K562 (cell line): ENCODE measurements around the gene ADSS2. TPM values are rescaled to one million over a fixed set of nuclear protein-coding genes. Genes with fewer than 3 reads are reported as not detected.

Experiments used
- CREB3 ChIP-seq: fragments of 450-650 bp; conservative IDR thresholded peaks from 2 replicates; pipeline ENCODE4 v1.6.1; 2016; ENCODE audit warnings: missing genetic modification characterization, low read depth, mild to moderate bottlenecking, missing compliant biosample characterization, moderate library complexity
- GTF2E2 ChIP-seq: fragments of 200-800 bp; sonication (Bioruptor generic); IDR thresholded peaks from 2 replicates; pipeline ENCODE4 v1.6.1; 2016; ENCODE audit warnings: missing genetic modification characterization, missing compliant biosample characterization
- GTF3C2 ChIP-seq: IDR thresholded peaks from 3 replicates; pipeline ENCODE4 v1.6.1; 2011; ENCODE audit warnings: borderline replicate concordance, mild to moderate bottlenecking, moderate library complexity; ENCODE audit not compliant: insufficient read length; ENCODE audit errors: extremely low read depth
- HEY1 ChIP-seq: fragments of 250-450 bp; sonication (Bioruptor Pico); IDR thresholded peaks from 2 replicates; pipeline ENCODE4 v1.5.0; 2020; ENCODE audit warnings: mild to moderate bottlenecking, moderate library complexity, borderline replicate concordance
- MBD2 ChIP-seq: sonication (generic); IDR thresholded peaks from 2 replicates; pipeline ENCODE4 v1.6.1; 2016; ENCODE audit warnings: low read depth, borderline replicate concordance
- NCOR1 ChIP-seq: fragments of 450-650 bp; IDR thresholded peaks from 2 replicates; pipeline ENCODE4 v1.6.1; 2016; ENCODE audit warnings: mild to moderate bottlenecking, moderate library complexity
- POLR2B ChIP-seq: fragments of 450-650 bp; IDR thresholded peaks from 2 replicates; pipeline ENCODE4 v1.6.1; 2018; ENCODE audit warnings: low read depth; ENCODE audit not compliant: partially characterized antibody
- PRMT5 ChIP-seq: sonication (generic); formaldehyde crosslinking; IDR thresholded peaks from 2 replicates; pipeline ENCODE4 v1.5.0; 2020; ENCODE audit warnings: missing genetic modification reagents
- RB1 ChIP-seq: fragments of 450-650 bp; IDR thresholded peaks from 2 replicates; pipeline ENCODE4 v1.6.1; 2017; ENCODE audit warnings: low read depth, mild to moderate bottlenecking
- RBM15 ChIP-seq: fragments of 200-400 bp; formaldehyde crosslinking; IDR thresholded peaks from 2 replicates; pipeline ENCODE4 v1.6.1; 2018; ENCODE audit warnings: mild to moderate bottlenecking, low read length, moderate library complexity; ENCODE audit not compliant: insufficient read depth
- SOX6 ChIP-seq: fragments of 450-650 bp; IDR thresholded peaks from 2 replicates; pipeline ENCODE4 v1.6.1; 2014; ENCODE audit warnings: mild to moderate bottlenecking
- SRSF9 ChIP-seq: fragments of 200-400 bp; formaldehyde crosslinking; IDR thresholded peaks from 2 replicates; pipeline ENCODE4 v1.6.1; 2017; ENCODE audit warnings: low read depth, low read length, borderline replicate concordance
- TBP ChIP-seq: optimal IDR thresholded peaks from 2 replicates; pipeline ENCODE3; 2011; ENCODE audit warnings: low read depth, low read length, improper control_type of control experiment
- TCFL5 ChIP-seq: fragments of 250-450 bp; sonication (Bioruptor Pico); conservative IDR thresholded peaks from 2 replicates; pipeline ENCODE4 v1.6.1; 2021; ENCODE audit warnings: mild to moderate bottlenecking, moderate library complexity, matching md5 sums
- THRB ChIP-seq: fragments of 450-650 bp; formaldehyde crosslinking; conservative IDR thresholded peaks from 2 replicates; pipeline ENCODE4 v1.4.0; 2022; ENCODE audit warnings: mild to moderate bottlenecking, missing genetic modification characterization
- TRIM28 ChIP-seq: fragments of 450-650 bp; IDR thresholded peaks from 2 replicates; pipeline ENCODE4 v1.6.1; 2017
- ZBED1 ChIP-seq: IDR thresholded peaks from 2 replicates; pipeline ENCODE4 v1.6.1; 2014
- ZNF395 ChIP-seq: fragments of 200-800 bp; sonication (Bioruptor generic); IDR thresholded peaks from 2 replicates; pipeline ENCODE4 v1.6.1; 2017; ENCODE audit warnings: missing genetic modification characterization, missing compliant biosample characterization
- polyA plus RNA-seq, 8 experiments: library from polyadenylated mRNA; depleted of rRNA in 4 of 8; stranded (reverse) in 5 of 8; unstranded in 3 of 8; fragments of >200 nt; fragmentation: Nextera tagmentation in 2 of 8; fragmentation: Illumina TruSeq in 1 of 8; extraction: Ambion mirVana in 2 of 8; extraction: Trizol in 1 of 8; gene quantifications; 2 replicates each; pipeline versions ENCODE4 v1.2.1 to v1.2.3, GENCODE V29; 2011 to 2014; ENCODE audit warnings: inconsistent platforms in 1 of 8, missing spikeins in 1 of 8
- total RNA-seq, 7 experiments: library from RNA; depleted of rRNA in 6 of 7; stranded (reverse); fragments of >200 nt in 6 of 7; fragmentation: Illumina TruSeq in 2 of 7; extraction: Trizol in 2 of 7; gene quantifications; 2 replicates each; pipeline versions ENCODE4 v1.2.1 to v1.2.3, GENCODE V29; 2011 to 2021; ENCODE audit warnings: low replicate concordance in 1 of 7

ADSS2 gene
- total and polyA plus RNA-seq, 9 of the 15 experiments (the other 6 are each of a cell fraction or from before 2014, with no cell fraction given), result 8.8 to 63.8 (median 59.4) TPM

- no peak for TF ChIP-seq RBM15
- no peak for TF ChIP-seq GTF2E2 (tag)
- no peak for TF ChIP-seq HEY1
- TF ChIP-seq ZNF395, result peak; percentile 83
- 0 out of 2 replicates have a peak, but pooled peaks have one; percentile 34 for TF ChIP-seq CREB3 (tag)
- peak; percentile 15 for TF ChIP-seq TBP
- TF ChIP-seq MBD2, result peak; percentile 80
- no peak for TF ChIP-seq THRB
- TF ChIP-seq POLR2B, result no peak
- peak; percentile 99 for TF ChIP-seq RB1
- no peak for TF ChIP-seq GTF3C2
- no peak for TF ChIP-seq ZBED1
- no peak for TF ChIP-seq SRSF9
- 0 out of 2 replicates have a peak, but pooled peaks have one; percentile 20 for TF ChIP-seq TRIM28
- TF ChIP-seq PRMT5 (CRISPR knock-in tag), result no peak
- TF ChIP-seq TCFL5, result no peak
- TF ChIP-seq SOX6, result 0 out of 2 replicates have a peak, but pooled peaks have one; percentile 8
- peak; percentile 34 for TF ChIP-seq NCOR1
Observed at GRCh38 chr1:244451951-244452795, 464 bp upstream of the ADSS2 start (continued).
